ENCODE results near the gene PARD3. TPM values are rescaled to one million over a fixed set of nuclear protein-coding genes. Genes with fewer than 3 reads are reported as not detected.

Gene PARD3
- total RNA-seq, 1 donor from 2014 or later, result 35.4 TPM

DNA sequence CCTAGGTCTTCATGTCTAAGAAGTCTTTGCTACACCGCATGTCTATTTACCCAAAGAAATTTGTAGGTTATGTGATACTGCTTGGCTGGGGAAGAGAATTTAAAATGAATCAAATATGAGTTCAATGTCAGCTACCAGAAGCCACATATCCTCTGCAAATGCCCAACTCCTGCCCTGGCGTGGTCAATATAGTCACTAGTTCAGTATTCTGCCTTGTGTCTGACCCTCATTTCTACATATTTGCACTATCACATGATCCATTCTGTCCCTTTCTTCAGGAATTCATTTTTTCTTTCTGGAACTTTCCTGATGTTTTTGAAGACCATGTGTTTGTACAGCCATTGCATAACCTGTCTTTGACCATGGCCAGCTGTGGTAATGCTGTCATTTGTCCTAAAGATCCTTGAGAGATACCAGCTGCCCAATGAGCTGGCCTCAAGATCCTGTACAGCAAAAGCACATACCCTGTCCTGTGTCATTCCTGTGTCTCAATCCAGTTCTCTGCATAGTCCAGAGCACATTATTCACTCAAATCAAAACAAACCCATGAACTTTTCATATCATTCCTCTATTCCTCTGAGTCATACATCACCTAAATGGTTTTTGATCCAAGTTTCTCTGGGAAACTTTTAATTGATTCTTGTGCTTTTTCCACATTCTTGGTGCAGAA, 524.5 kb downstream of the PARD3 start:
- Mint-ChIP-seq H3K27me3 (ENCODE audit: low read depth, unreplicated experiment) (no peaks in the 10 kb centered on the region), H3K9me3 (ENCODE audit: unreplicated experiment) (no peaks in the 10 kb centered on the region), H3K4me1 (ENCODE audit: low read depth, unreplicated experiment) (peaks cover 24% of the 10 kb centered on the region), H3K36me3 (ENCODE audit: low read depth, unreplicated experiment) (peaks cover 5% of the 10 kb centered on the region), H3K4me3 (ENCODE audit: unreplicated experiment) (no peak overlapping the region), H3K27ac (ENCODE audit: unreplicated experiment) (no peak overlapping the region)
- FAIRE-seq (peak; percentile 26), DNase-seq (ENCODE audit: low read depth) (peak; percentile 89)
- H4K20me1 ChIP-seq (ENCODE audit: insufficient read depth, low read length), result no peaks in the 10 kb centered on the region
- no peak for TF ChIP-seq EZH2 (IDR thresholded peaks at IDR 0.05; ENCODE audit: insufficient read depth, low read length)
- TF ChIP-seq, protein P1, sequence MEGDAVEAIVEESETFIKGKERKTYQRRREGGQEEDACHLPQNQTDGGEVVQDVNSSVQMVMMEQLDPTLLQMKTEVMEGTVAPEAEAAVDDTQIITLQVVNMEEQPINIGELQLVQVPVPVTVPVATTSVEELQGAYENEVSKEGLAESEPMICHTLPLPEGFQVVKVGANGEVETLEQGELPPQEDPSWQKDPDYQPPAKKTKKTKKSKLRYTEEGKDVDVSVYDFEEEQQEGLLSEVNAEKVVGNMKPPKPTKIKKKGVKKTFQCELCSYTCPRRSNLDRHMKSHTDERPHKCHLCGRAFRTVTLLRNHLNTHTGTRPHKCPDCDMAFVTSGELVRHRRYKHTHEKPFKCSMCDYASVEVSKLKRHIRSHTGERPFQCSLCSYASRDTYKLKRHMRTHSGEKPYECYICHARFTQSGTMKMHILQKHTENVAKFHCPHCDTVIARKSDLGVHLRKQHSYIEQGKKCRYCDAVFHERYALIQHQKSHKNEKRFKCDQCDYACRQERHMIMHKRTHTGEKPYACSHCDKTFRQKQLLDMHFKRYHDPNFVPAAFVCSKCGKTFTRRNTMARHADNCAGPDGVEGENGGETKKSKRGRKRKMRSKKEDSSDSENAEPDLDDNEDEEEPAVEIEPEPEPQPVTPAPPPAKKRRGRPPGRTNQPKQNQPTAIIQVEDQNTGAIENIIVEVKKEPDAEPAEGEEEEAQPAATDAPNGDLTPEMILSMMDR (IDR thresholded peaks at IDR 0.05; ENCODE audit: insufficient read depth, low read depth, low read length), result no peak
- no peak overlapping the region for H3K27ac ChIP-seq (ENCODE audit: low read depth, low read length)
- peak overlapping the region; percentile 6 for H3K4me2 ChIP-seq (ENCODE audit: low read length)
- H3K9me3 ChIP-seq (ENCODE audit: insufficient read depth, low read depth, low read length), result no peaks in the 10 kb centered on the region
- no peaks in the 10 kb centered on the region for H3K27me3 ChIP-seq (ENCODE audit: insufficient read depth, low read length)
- peaks cover 20% of the 10 kb centered on the region for H3K4me1 ChIP-seq (ENCODE audit: insufficient read depth, low read length)
- no peak overlapping the region for H3K4me3 ChIP-seq (ENCODE audit: insufficient read depth, low read depth, low read length)
- no peak overlapping the region for H2AFZ ChIP-seq (ENCODE audit: low read depth, low read length)
- no peaks in the 10 kb centered on the region for H3K79me2 ChIP-seq (ENCODE audit: insufficient read depth, low read length)
- no peak overlapping the region for H3K9ac ChIP-seq (ENCODE audit: low read length)
- H3K36me3 ChIP-seq (ENCODE audit: insufficient read depth, low read length), result no peaks in the 10 kb centered on the region

DNA sequence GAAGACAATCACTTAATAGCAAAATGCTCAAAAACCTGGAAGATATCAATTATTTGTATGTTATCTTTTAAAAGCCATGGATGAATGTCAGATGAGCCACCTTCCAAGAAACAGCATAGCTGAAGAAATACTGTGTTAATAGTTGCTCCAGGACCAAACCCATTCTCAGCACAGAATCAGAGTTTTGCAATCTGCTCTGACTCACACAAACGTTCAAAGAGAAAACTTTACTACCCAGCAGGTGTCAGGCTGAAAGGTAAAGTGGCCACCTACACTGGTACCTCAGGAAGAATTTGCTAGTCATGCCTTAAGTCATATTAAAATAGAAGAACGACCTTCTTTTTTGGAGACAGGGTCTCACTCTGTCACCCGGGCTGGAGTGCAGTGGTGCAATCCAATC, 526.5 kb downstream of the PARD3 start:
- Histone ChIP-seq H3K27ac (ENCODE audit: low read depth, low read length) (no peak overlapping the region), H3K9me3 (ENCODE audit: insufficient read depth, low read depth, low read length) (no peaks in the 10 kb centered on the region), H3K4me2 (ENCODE audit: low read length) (no peak overlapping the region), H3K4me1 (ENCODE audit: insufficient read depth, low read length) (peaks cover 11% of the 10 kb centered on the region), H3K9ac (ENCODE audit: low read length) (no peak overlapping the region), H3K4me3 (ENCODE audit: insufficient read depth, low read depth, low read length) (no peak overlapping the region), H3K79me2 (ENCODE audit: insufficient read depth, low read length) (no peaks in the 10 kb centered on the region), H2AFZ (ENCODE audit: low read depth, low read length) (no peak overlapping the region), H3K27me3 (ENCODE audit: insufficient read depth, low read length) (no peaks in the 10 kb centered on the region), H3K36me3 (ENCODE audit: insufficient read depth, low read length) (no peaks in the 10 kb centered on the region), H4K20me1 (ENCODE audit: insufficient read depth, low read length) (no peaks in the 10 kb centered on the region)
- H3K9me3 Mint-ChIP-seq (ENCODE audit: unreplicated experiment), result no peaks in the 10 kb centered on the region
- FAIRE-seq (no peak), DNase-seq (ENCODE audit: low read depth) (peak; percentile 27)
- no peak overlapping the region for H3K27ac Mint-ChIP-seq (ENCODE audit: unreplicated experiment)
- peaks cover 15% of the 10 kb centered on the region for H3K4me1 Mint-ChIP-seq (ENCODE audit: low read depth, unreplicated experiment)
- TF ChIP-seq EZH2 (IDR thresholded peaks at IDR 0.05; ENCODE audit: insufficient read depth, low read length), result no peak
- TF ChIP-seq, protein P1 (IDR thresholded peaks at IDR 0.05; ENCODE audit: insufficient read depth, low read depth, low read length), result no peak
- no peaks in the 10 kb centered on the region for H3K27me3 Mint-ChIP-seq (ENCODE audit: low read depth, unreplicated experiment)
- H3K36me3 Mint-ChIP-seq (ENCODE audit: low read depth, unreplicated experiment), result peaks cover 5% of the 10 kb centered on the region
- no peak overlapping the region for H3K4me3 Mint-ChIP-seq (ENCODE audit: unreplicated experiment)

DNA sequence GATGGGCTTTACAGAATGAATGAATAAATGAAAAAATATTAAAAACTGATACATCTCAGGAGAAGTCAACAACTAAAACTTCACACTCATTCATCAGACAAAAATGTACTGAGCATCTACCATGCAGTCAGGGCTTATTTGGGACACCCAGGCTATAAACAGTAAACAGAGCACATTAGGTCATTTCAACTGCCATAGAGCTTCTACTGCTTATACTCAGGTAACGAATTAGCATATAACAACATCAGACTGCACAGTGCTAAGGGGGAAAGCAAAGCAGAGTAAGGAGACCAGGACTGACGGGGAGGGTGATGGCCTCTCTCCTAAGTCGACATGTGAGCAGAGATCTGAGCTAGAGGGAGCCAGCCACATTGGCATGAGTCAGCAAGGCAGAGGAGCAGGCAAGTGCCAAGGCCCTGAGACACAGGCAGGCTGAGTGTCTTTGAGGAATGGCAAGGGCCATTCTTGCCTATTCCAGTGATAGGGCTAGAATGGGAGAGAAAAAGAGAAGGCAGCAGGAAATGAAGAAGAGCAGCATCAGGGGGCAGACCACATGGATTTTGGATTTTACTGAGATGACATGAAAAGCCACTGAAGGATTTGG, 528.9 kb downstream of the PARD3 start:
- H3K36me3 ChIP-seq (ENCODE audit: insufficient read depth, low read length), result no peaks in the 10 kb centered on the region
- no peak overlapping the region for H3K27ac Mint-ChIP-seq (ENCODE audit: unreplicated experiment)
- TF ChIP-seq, protein P1 (IDR thresholded peaks at IDR 0.05; ENCODE audit: insufficient read depth, low read depth, low read length), result no peak
- no peak for TF ChIP-seq EZH2 (IDR thresholded peaks at IDR 0.05; ENCODE audit: insufficient read depth, low read length)
- H3K79me2 ChIP-seq (ENCODE audit: insufficient read depth, low read length), result no peaks in the 10 kb centered on the region
- peaks cover 18% of the 10 kb centered on the region for H3K4me1 Mint-ChIP-seq (ENCODE audit: low read depth, unreplicated experiment)
- no peaks in the 10 kb centered on the region for H3K27me3 Mint-ChIP-seq (ENCODE audit: low read depth, unreplicated experiment)
- peaks cover 5% of the 10 kb centered on the region for H3K36me3 Mint-ChIP-seq (ENCODE audit: low read depth, unreplicated experiment)
- H3K4me3 Mint-ChIP-seq (ENCODE audit: unreplicated experiment), result no peak overlapping the region
- no peak overlapping the region for H2AFZ ChIP-seq (ENCODE audit: low read depth, low read length)
- no peaks in the 10 kb centered on the region for H3K27me3 ChIP-seq (ENCODE audit: insufficient read depth, low read length)
- H3K27ac ChIP-seq (ENCODE audit: low read depth, low read length), result no peak overlapping the region
- DNase-seq (ENCODE audit: low read depth) (peak; percentile 37), FAIRE-seq (no peak)
- peaks cover 1% of the 10 kb centered on the region for H3K9me3 Mint-ChIP-seq (ENCODE audit: unreplicated experiment)
- no peak overlapping the region for H3K9ac ChIP-seq (ENCODE audit: low read length)
- H3K4me1 ChIP-seq (ENCODE audit: insufficient read depth, low read length), result peaks cover 10% of the 10 kb centered on the region
- H4K20me1 ChIP-seq (ENCODE audit: insufficient read depth, low read length), result no peaks in the 10 kb centered on the region
- no peaks in the 10 kb centered on the region for H3K9me3 ChIP-seq (ENCODE audit: insufficient read depth, low read depth, low read length)
- H3K4me2 ChIP-seq (ENCODE audit: low read length), result no peak overlapping the region
- no peak overlapping the region for H3K4me3 ChIP-seq (ENCODE audit: insufficient read depth, low read depth, low read length)

All from astrocyte (in vitro differentiated cells and primary cell).